Urinary bladder (tissue), 4 donors: ENCODE results near the gene TH. TPM values are rescaled to one million over a fixed set of nuclear protein-coding genes. Genes with fewer than 3 reads are reported as not detected.

Experiments used
- DNase-seq: peaks from one replicate; pipeline ENCODE4 v3.0.0-alpha.2; 2015; ENCODE audit errors: extremely low spot score
- H3K27ac ChIP-seq: one replicate; pipeline ENCODE4 v1.5.1; 2013; ENCODE audit warnings: low read depth, mild to moderate bottlenecking, moderate library complexity
- H3K36me3 ChIP-seq: one replicate; pipeline ENCODE4 v1.6.1; 2013; ENCODE audit warnings: mild to moderate bottlenecking, moderate library complexity; ENCODE audit not compliant: insufficient read depth
- H3K4me1 ChIP-seq: one replicate; pipeline ENCODE4 v1.6.1; 2013; ENCODE audit warnings: mild to moderate bottlenecking, moderate library complexity; ENCODE audit not compliant: insufficient read depth
- H3K4me3 ChIP-seq: one replicate; pipeline ENCODE4 v1.5.1; 2013; ENCODE audit warnings: low read depth, low read length
- WGBS: extraction: QIAGEN DNeasy Blood & Tissue Kit; methylation state at CpG from one replicate; pipeline ENCODE4 v1.1.7; 2013; 5-methylcytosine and 5-hydroxymethylcytosine counted together
- polyA plus RNA-seq: library from polyadenylated mRNA; stranded (reverse); fragments of 200-250 nt; gene quantifications from one replicate; pipeline ENCODE4 v1.2.3, GENCODE V29; 2013
- total RNA-seq: library from RNA; depleted of rRNA; stranded (reverse); fragments of >200 nt; gene quantifications from one replicate; pipeline ENCODE4 v1.2.3, GENCODE V29; 2014
- donor health status: healthy with polysubstance abuse.
- donor health status: healthy.

TH gene
- total and polyA plus RNA-seq, 2 donors: 1.6 to 3.6 TPM

DNA sequence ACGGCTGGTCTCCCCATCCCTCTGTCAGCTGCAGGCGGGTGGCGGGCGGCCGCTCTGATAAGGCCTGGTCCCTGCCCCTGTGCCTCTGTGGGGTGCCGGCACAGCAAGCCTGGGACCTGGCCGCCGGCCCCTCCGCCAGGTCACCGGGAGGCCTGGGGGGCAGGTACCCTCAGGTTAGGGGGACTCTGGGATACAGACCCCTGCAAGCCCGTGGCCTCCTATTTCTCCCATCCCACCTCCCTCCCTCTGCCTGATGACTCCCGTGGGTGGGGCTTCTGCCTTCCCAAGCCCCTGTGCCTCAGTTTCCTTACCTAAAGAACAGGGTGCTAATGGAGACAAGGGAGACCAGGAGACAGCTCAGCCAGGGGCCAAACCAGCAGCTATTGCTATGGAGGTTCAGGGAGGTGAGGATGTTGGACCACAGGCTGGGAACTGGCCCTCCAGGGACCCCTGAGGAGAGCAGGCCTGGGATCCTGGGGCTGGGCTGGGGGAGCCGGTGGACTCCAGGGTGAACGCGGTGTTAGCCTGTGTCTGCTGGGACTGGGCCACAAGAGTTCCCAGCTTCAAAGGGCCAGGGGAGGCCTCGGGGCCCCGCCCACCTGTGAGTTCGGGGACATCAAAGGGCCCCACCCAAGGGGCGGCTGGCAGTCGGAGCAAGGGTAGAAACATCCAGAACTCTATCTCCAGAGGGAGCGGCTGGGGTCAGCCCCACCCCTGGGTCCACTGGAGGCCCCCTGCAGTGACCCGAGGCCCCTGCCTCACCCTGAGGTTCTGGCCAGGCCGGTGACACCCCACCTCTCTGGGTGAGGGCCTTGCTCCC is 32.0 kb upstream of the TH start:
- DNase-seq: no peak
- no peak overlapping the region for H3K27ac ChIP-seq
- H3K4me3 ChIP-seq: no peak overlapping the region
- H3K4me1 ChIP-seq: no peaks in the 10 kb centered on the region
- no peaks in the 10 kb centered on the region for H3K36me3 ChIP-seq
- 68% methylated on average over 23 of the region's 23 CpGs for WGBS

DNA sequence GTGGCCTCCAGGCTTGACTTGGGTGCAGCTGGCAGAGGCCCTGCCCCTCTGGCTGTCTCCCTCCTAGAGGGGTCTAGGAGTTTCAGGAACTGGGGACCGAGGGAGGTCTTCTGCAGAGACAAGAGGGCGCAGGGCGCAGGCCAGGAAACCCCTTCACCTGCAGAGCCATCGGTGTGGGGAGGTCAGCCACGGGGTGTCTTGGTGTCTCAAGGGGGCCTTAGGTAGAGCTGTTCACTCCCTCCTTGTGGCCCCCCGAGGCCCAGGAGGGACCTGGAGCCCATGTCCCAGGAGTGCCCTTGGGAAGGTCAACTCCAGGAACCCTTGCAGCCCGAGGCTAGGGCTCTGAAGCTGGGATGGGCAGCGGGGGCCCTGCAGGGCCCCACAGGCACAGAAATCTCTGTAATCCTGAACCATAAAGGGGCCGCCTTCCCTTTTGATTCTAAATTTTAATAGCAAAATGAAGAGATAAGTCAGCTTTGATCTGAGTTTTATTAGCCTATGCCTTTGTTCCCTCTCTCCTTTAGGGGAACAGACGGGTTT is 31.4 kb upstream of the TH start:
- Histone ChIP-seq H3K27ac (no peak overlapping the region), H3K4me3 (no peak overlapping the region), H3K36me3 (no peaks in the 10 kb centered on the region), H3K4me1 (no peaks in the 10 kb centered on the region)
- DNase-seq: no peak
- WGBS: 69% methylated on average over 10 of the region's 10 CpGs

DNA sequence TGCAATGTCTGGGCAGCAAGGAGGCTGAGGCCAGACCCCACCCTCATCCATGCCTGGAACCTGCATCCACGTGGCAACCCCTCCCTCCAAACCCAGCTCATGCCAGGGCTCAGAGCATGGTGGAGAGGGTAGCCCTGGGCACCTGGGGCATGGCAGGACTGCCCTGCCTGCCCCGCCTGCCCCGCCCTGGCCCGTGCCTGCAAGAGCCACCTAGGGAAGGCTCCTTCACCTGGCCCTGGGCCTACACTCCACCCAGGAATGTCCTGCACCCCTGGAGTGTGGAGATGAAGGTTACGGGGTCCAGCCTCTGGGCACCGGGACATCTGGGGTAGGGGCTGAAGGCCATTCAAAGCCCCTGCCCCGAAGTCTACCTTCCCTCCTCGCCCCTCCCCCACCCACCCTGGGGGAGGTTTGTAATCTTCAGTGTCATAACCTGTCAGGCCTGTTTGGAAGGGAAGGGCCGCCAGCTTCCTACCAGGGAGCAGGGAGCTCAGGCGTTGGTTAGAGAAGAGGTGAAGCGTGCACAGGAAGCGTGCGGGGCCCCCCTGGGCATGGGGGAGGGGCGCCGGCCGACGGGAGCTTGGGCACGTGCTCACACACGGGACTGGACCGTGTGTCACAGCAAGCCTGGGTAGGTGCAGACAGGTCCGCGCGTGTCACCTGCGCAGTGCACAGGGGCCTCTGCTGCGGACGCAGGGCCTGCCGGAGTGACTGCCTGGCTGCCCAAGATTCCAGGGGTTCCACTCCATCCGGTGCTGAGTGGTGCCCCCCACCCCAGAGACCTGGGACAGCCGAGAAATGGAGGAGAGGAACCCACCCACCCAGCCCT is 30.7 kb upstream of the TH start:
- Histone ChIP-seq H3K27ac (no peak overlapping the region), H3K36me3 (no peaks in the 10 kb centered on the region), H3K4me1 (no peaks in the 10 kb centered on the region), H3K4me3 (no peak overlapping the region)
- peak; percentile 68 for DNase-seq
- WGBS: 64% methylated on average over 29 of the region's 29 CpGs

DNA sequence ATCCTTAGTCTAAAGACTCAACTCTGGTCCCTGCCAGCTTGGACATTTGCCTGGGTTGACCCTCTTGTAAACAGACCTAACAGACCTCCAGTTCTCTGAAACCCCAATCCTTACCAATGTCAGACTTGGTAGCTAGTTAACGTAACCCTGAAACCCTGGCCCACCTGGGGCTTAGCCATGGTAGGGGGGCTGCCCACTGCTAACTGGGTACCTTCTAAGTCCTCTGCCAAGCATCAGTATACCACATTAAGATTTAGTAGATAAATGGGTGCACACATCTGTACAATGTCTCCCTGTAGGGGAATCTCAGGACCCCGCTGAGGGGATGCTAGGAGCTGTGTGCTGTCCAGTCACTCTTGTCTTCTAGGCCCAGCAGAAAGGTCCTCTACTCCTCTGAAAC is 29.9 kb upstream of the TH start:
- DNase-seq: no peak
- H3K27ac ChIP-seq: no peak overlapping the region
- H3K4me3 ChIP-seq: no peak overlapping the region
- H3K36me3 ChIP-seq: no peaks in the 10 kb centered on the region
- 65% methylated on average over 2 of the region's 2 CpGs for WGBS
- H3K4me1 ChIP-seq: no peaks in the 10 kb centered on the region

DNA sequence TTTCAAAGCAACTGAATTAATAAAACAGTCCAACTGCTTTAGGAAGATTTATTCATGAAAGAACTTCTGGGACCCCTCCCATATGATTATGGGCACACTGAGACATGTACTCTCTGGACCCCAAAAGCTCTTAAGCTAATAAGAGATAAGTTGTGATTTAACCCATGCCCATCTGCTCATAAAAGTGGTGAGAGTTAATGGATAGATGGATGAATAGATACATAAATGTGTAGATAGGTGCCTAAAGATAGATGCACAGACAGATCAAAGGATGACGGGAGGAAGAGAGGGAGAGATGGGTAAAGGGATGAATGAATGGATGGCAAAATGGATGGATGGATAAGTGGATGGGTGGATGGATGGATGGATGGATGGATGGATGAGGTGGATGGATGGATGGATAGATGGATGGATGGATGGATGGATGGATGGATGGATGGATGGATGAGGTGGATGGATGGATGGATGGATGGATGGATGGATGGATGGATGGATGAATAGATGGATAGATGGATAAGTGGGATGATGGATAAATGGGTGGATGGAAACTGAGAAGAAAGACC is 29.4 kb upstream of the TH start:
- Histone ChIP-seq H3K4me3 (no peak overlapping the region), H3K4me1 (no peaks in the 10 kb centered on the region), H3K27ac (no peak overlapping the region), H3K36me3 (no peaks in the 10 kb centered on the region)
- WGBS: 74% methylated on average over 1 of the region's 1 CpG
- no peak for DNase-seq

DNA sequence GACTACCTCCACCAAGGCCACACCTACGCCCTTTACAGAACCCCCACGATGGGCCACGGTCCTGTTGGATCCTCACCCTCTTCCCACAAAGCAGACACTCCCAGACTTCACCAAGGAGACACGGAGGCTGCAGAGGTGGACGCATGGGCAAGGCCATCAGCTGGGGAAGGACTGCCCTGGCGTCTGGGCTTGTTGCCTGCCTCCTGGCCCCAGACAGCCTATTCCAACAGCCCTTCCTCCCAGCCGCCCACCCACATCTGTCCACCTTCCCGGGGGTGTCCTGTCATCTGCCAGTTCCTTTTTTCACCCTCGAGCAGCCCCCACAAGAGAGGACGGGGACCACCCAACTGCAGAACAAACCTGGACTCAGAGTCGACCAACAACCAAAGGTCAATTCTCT is 28.9 kb upstream of the TH start:
- Histone ChIP-seq H3K4me1 (no peaks in the 10 kb centered on the region), H3K36me3 (no peaks in the 10 kb centered on the region), H3K27ac (no peak overlapping the region), H3K4me3 (no peak overlapping the region)
- 81% methylated on average over 11 of the region's 11 CpGs for WGBS
- no peak for DNase-seq

DNA sequence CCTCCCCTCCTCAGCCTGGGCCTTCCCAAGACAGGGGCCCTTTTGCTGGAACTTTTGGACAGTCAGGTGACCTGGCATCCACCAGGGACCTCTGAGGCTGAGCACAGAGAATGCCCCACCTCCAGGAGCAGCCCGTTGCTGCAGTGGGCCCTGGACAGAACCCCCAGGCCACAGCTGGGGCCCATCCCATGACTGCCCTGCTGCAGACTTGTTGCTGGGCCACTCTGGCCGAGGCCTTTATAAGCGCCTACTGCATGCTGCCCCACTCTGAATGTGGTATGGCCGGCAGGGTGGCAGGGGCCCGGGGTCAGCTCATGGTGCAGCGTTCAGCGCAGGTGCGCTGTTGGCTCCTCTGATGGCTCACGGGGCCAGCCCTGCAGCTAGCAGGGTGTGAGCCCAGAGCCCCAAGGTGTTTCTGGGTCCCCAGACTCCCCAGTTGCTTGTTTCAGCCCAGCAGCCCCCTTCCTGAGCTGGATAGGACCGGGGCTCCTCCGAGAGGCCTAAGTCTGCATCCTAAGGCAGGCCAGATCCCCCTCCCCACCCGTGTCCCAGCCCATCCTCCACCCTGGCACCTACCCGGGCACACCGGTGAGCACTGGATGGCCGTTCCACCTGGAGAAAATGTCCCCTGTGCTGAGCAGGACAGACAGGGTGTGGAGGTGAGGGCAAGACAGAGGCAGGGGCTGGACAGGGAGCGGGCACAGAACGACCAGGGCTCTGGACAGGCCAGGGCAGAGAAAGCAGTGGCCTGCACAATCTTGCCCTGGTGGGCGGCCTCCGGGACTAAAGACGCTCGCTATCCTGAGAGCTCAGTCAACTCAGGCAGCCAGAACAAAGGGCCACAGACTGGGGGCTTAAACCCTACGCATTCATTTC is 28.1 kb upstream of the TH start:
- Histone ChIP-seq H3K4me3 (no peak overlapping the region), H3K4me1 (no peaks in the 10 kb centered on the region), H3K27ac (no peak overlapping the region), H3K36me3 (no peaks in the 10 kb centered on the region)
- DNase-seq: no peak
- WGBS: 86% methylated on average over 22 of the region's 22 CpGs

DNA sequence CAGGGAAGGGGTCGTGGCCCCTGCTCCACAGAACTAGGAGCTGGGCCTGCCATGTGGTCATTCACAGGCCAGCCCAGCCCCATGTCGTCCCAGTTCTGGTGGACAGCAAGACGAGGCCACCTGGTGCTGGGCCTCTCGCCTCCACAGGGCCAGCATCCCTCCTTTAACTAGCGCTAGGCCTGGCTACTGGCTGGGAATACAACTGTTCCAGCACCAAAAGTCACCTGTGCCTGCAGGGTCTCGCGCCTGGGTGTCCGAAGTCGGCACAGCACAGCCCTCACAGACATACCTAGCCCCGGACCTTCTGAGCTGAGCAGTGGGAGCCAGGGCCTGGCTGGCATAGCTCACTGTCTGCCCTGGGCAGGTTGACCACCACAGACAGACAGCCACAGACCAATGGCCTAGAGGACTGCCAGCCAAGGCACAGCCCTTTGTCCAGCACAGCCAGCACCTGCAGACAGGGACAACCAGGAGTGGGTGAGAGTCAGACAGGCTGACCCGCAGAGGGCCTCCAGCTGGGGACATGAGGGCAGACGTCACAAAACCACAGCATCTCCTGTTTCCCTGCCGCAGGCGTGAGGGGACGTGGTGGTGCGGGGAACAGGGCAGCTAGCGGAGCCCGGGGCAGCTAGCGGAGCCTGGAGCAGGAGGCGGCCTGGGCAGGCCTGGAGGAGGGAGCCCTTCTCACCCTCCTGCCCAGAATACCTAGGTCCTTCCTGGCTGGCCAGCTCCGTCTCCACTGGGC is 27.2 kb upstream of the TH start:
- Histone ChIP-seq H3K4me1 (no peaks in the 10 kb centered on the region), H3K36me3 (no peaks in the 10 kb centered on the region), H3K27ac (no peak overlapping the region), H3K4me3 (no peak overlapping the region)
- 87% methylated on average over 21 of the region's 21 CpGs for WGBS
- no peak for DNase-seq

DNA sequence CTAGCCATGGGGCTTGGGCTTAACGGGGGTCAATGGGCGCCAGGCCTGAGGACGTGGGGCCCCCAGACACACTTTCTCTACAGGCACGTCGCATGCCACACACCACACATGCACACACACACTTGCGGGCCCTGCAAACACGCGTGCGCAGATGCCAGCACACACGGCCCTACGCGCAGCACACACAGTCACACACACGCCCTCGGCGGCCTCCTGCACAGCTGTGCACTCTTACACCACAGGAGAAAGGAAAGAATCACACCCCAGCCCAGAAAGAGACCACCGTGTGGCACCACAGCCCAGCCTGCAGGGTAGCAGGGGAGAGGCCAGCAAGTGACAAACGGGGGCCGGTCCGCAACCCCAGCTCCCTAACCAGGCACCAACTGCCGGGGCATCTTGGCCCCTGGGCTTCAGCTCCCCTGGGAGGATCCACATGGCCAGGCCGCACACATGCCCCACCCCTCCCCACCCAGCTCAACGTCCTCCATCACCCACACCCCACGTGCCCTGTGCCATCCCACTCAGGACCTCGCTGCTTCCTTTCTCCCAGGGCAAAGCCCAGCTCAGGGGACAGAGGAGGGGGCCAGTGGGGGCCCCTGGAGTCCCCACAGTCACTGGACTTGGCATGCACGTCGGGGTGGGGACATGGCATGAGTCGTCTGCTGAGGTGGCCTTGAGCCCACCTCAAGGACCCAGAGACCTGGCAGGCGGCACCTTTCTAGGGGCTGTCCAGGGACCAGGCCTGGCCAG is 26.3 kb upstream of the TH start:
- Histone ChIP-seq H3K4me1 (no peaks in the 10 kb centered on the region), H3K27ac (no peak overlapping the region), H3K36me3 (no peaks in the 10 kb centered on the region), H3K4me3 (no peak overlapping the region)
- no peak for DNase-seq
- 88% methylated on average over 28 of the region's 28 CpGs for WGBS

DNA sequence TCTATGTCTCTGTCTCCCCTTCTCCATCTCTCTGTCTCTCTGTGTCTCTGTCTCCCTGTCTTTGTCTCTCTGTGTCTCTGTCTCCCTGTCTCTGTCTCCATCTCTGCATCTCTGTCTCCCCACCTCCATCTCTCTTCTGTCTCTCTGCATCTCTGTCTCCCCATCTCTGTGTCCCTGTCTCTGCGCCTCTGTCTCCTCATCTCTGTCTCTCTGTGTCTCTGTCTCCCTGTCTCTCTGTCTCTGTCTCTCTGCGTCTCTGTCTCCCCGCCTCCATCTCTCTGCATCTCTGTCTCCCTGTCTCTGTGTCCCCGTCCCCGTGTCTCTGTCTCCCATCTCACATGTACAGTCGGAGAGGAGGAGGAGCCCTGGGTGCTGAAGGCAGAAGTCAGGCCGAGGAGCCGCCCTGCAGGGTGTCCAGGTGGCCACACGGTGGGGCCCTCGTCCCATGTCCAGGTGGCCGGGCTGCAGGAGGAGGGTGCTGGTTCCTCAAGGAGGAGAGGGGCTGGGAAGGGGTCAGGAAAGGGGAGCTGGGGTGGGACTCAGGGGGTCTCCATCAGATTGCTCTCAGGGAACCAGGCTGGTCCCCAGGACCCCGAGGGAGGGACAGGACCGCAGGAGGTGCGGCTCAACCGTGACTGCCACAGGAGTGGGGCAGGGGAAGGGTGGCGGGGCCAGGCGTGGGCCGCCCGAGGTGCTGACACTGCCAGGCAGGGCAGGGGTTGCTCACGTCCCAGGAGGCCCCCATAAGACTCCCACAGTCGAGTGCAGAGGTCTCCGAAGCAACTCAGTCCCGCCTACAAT is 25.6 kb upstream of the TH start:
- Histone ChIP-seq H3K4me1 (no peaks in the 10 kb centered on the region), H3K36me3 (no peaks in the 10 kb centered on the region), H3K27ac (no peak overlapping the region), H3K4me3 (no peak overlapping the region)
- WGBS: 34% methylated on average over 23 of the region's 23 CpGs
- no peak for DNase-seq

DNA sequence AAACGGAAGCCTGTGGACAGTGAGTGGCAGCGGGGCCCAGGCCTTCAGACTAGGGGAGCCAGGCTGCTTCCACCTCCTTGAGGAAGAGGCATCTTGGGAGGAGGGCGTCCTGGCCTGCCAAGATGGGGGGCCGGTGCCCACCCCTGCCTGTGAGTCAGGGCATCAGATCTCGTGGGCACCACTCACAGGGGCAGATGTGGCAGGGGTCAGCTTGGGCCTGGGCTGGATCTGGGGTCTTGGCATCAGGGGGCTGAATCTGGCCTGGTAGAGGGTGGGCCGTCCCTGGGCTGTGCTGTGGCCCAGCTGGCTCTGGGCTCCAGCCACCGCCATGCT is 24.1 kb upstream of the TH start:
- Histone ChIP-seq H3K27ac (no peak overlapping the region), H3K4me1 (no peaks in the 10 kb centered on the region), H3K36me3 (no peaks in the 10 kb centered on the region), H3K4me3 (no peak overlapping the region)
- no peak for DNase-seq
- WGBS: 87% methylated on average over 7 of the region's 7 CpGs
